ENCODE measurements around the gene KRT86.

The KRT86 gene

DNA sequence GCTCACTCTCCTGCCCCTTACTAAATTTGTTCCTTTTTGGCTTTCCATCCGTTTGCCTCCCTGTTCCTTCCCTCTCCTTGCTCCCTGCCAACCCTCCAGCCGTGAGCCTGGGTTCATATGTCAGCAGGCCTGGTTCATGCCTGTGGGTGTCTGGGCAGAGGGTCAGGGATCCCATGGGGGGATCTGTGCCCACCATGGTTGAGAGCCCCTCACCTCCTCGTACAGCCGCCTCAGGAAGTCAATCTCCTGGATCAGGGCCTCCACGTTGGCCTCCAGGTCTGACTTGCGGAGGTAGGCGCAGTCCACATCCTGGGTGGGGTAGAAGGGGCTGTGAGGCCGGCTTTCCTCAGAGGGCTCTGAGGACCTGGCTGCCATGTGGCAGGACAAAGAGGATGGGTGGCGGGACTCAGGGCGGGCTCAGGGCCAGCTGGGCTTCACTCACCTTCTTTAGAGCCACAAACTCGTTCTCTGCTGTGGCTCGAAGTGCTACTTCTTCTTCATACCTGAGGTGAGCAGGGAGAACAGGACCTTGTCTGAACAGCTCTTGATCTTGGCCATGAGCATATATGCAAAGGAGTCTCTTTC is 43.1 kb downstream of the KRT86 start:
- no peak for DNase-seq

DNA sequence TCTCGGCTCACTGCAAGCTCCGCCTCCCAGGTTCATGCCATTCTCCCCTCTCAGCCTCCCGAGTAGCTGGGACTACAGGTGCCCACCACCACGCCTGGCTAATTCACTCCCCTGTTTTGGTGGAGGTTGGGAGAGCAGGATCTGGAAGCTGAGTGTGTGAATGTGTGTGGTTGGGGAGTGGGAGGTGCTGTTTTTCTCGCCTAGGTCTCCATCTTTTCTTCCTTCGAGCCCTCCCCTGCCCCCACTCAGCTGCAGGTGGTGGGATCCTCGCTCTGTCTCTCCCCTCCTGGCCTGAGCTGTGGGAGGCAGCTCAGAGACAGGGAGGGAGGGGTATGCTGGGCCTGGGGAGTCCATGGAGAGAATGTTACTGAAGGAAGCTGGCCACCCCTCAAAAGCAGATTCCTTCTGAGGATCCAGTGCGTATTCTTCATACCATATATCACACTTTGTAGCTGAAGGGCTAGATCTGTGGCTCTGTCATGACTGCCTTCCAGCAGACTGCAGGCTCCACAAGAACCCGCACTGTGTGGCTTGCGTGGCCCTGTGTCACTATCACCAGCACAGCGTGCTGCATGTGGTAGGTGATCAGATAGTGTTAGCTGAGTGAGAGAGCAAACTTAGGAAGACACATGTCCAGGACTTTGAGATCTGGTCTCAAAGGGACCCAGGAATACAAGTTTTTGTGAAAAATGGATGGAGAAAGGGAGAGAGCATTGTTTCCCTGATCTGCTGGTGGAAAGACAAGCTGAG is 44.0 kb downstream of the KRT86 start:
- DNase-seq = no peak

DNA sequence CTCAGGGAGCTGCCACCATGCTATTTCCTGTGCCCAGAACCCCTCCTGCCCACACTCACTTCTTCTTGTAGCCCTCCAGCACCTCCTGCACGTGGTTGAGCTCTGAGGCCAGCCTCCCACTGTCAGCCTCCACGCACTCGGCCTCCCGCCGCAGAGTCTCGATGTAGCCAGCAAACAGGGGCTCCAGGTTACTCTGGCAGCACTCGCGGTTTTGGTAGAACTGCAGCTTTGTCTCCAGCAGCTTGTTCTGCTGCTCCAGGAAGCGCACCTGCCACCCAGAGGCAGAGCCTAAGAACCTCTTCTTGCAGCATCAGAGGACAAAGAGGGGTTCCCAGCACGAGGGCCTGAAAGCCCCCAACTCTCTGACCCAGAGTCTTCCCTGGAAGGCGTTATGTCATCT is 44.7 kb downstream of the KRT86 start:
- DNase-seq = no peak

DNA sequence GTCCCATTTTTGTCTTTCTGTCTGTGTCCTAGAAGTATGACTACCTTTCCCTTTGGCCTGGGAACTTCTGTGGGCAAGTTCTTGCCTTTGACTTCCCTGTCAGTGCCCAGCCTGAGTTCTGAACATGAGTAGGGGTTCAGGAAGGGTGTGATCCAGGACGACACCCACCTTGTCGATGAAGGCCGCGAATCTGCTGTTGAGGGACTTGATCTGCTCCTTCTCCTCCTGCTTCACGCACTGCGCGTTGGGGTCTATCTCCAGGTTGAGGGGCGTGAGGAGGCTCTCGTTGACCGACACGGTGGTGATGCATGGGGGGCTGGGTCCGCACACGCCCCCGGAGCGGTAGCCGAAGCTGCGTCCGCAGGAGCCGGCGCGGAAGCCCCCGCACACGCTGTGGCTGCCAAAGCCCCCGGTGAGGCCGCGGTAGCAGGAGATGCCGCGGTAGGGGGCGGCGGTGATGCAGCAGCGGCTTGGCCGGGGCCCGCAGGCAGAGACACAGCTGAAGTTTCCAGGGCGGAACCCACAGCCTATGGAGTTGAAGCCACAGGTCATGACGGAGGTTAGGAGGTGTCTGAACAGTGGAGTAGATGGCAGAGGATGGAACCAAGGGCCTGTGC is 46.4 kb downstream of the KRT86 start, which contains the start of gene KRT83:
Gene KRT83 (minus strand): TSS at position 615 of the 617 bp plus-strand sequence. CDS start 63 bp downstream, at position 552.
- no peak for DNase-seq

DNA sequence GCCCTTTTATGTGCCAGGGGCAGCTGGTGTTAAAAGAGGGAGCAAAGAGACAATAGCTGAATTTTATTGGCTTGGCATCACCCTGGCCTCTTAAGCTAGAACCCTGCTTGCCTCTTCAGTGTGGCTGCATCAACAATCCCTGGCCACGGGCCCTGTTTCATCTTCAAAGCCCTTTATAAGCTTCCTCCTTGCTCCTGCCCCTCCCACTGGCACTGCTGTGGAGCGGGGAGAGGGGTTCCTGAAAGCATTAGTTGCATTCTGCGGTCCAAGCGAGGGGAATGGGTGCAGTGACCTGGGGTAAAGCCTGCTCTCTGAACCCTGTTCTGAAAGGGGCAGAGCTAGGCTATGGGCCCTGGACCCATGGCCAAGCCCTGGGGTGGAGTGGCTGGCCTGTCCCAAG is 47.0 kb downstream of the KRT86 start:
- DNase-seq = no peak

DNA sequence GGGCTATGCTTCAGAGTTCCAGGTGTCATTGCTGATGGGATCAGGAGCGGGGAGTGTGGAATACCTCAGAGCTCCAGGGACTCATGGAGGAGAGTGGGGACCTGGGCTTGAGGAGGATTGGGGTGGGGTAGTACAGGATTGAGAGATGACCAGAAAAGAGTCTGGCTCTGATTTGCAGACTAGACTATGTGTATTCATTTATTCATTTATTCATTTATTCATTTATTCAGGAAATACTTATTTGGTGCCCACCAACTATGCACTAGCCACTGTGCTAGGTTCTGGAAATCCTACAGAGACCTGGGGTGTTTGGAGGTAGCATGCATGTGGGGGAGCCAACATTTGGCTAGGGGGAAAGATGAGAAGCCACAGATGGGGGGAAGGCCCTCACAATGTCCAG is 47.6 kb downstream of the KRT86 start:
- DNase-seq = no peak

DNA sequence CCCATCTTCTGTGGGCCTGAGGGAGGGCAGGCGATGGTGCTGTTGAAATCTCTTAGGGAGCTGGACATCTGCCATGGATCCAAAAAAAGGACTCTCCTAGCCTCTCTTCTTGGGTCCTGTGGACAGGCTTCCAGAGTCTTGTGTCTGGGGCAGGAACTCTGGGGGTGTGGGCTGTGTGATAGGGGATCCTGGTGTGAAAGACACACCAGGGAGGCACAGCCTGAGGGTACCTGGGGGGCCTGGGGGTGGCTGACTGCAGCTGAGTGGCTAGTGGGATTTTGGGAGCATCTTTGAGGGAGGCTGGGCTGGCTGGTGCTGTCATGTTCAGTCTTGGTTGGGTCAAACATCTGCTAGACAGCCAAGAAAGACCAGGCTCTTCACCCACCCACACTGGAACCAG is 48.6 kb downstream of the KRT86 start:
- no peak for DNase-seq

DNA sequence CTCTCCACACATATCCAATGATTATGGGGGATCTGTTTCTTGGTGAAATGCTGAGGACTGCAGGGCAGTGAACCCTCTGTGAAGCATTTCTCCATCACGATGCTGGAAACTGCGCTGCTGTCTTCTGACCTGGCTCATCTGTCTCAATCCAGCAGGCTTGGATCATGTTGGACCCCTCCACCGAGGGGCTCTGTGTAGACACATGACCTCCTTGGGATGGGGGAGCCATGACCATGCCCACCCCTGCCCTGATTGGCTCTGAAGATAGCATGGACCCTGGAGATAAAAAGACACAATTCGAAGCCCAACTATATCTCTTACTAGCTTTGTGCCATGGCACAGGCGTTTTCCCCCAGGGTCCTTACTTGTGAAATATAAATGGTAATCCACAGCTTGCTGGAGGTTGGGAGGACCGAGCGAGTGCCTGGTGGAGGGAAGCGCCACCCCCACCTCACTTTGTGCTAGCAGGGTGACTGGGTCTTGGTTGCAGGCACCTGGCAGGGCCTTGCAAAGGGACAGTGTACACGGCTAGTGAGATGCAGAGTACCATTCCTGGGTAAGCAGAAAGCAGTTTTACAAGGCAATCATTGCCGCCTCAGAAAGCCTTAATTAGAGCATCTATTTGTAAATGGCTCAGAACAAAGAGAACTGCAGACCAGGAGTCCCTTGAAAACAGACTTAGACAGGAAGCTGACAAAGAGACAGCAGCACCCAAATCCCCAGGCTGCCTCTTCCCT is 49.1 kb downstream of the KRT86 start:
- DNase-seq = no peak

DNA sequence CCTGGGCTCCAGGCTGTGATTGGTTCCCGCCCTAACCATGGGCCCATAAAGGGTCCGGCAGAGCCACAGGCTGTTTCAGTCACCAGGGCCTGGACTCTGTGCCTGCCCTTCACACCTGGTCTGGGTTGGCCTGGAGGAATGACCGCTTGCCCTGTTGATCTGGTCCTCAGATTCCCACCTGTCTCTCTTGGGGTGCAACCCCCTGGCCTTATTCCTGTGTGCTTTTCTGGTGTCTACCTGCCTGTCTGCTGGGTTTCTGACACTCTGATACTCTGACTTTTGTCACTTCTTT is 49.7 kb downstream of the KRT86 start:
- DNase-seq = no peak

DNA sequence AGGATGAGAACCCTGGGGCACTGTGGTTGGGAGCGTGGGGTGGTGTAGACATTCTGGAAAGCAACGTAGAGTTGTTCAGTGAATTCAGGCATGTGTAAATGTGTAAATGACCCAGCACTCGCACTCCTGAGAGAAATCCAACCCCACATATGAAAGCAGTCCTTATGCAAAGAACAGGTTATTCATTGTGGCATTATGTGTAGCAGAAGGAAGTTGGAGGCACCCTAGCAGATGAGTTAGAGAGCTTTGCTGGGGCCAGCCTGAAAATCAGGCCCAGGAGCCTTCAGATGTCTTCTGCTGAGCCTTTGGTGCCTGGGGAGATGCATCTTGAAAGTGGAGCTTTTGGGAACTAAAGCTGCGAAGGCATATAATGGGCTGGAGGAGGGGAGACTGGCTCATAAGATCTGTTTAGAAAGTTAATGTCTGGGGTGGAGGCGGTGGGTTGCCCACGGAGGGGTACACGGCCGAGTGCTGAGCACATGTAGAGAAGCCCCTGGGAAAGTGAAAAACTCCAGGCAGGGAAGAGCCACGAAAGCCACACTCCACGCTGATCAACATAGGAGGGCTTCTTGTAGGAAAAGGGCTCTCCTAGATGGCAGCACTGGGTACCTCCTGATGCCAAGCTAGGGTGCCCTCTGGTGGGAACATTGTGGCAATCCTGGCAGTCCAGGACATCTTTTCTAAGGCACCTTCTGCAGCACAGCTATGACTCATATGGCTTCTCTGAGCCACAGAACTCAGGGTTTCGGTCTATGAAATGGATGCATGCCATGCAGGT is 52.8 kb downstream of the KRT86 start:
- peak; percentile 97 for DNase-seq

DNA sequence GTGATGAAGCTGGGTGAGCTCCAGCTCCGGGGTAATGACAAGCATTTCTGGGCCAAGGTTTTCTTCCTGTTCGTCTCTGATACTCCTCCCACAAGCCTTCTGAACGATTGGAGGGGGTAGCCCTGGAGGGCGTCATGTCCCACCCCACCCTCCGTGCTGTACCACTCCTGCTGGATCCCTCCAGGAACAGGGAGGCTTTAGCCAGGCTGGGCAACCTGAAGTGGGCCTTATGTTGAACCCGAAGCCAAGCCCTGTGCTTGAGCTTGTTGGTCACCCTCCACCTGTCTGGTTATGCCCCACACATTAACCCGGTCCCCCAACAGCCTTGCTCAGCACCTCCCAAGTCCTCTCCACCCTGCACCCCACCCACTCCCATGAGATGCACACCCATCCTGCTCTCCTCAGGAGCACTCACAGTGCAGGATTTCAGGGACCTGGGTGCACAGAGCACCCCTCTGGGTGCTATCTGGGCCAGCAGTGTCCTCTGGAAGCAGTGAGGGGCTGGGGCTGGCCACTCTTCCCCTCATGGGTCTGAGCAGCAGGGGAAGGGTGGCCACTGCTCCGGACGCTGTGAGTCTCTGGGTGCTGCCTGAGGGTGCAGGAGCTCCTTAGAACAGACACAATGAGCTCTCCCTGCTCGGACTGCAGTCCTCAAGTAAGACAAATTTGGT is 53.5 kb downstream of the KRT86 start:
- DNase-seq = no peak

DNA sequence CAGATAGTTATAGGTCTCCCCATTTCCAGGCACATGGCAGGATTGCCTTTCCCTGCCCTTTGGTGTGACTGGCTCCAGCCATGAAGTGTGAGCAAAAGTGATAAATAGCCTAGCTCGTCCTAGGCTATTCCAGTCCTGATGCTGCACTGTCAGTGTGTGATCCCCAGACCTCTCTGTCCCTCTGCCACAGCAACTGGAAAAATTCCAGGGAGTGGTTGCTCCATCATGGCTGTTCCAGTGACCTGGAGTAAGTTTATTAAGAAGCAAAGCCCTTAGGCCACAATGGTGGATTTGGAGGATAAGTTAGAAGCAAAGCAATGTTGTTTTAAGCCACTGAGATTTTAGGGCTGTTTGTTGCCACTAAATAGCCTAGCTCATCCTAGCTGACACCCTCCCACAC is 56.6 kb downstream of the KRT86 start:
- DNase-seq = no peak

DNA sequence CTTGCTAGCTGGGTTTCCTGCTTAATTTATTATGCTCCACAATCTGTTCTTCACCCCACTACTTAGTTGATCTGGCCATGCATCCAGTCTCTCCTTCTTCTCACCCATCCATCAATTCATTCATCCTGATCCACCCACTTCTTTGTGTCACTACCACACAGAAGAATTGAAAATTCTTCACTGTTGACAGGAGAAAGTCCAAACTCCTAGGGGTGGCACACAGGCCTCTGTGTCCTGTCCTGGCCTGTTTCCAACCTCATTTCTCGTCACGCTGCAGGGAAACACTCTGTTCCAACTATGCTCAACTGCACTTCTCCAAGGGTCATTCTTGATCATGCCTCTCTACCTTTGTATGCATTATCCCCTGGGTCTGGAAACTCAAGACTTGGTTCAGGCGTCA is 57.4 kb downstream of the KRT86 start:
- no peak for DNase-seq

DNA sequence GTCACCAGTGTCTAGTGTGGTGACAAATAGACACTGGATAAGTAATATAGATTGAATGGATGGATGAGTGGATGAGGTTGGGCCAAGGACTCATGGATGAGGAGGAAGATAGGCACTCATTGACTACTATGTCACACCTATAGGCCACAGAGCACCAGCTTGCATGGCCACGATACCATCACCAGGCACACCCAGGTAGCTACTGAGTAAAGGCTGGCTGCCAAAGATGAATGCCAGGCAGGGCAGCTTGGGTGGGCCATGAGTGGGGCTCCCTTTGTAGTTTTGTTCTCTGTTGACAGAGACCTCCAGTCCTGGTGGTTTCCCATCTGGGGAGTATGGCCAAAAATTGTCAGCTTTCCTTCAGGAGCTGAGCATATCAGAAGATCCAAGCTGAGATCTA is 57.9 kb downstream of the KRT86 start:
- DNase-seq = no peak

DNA sequence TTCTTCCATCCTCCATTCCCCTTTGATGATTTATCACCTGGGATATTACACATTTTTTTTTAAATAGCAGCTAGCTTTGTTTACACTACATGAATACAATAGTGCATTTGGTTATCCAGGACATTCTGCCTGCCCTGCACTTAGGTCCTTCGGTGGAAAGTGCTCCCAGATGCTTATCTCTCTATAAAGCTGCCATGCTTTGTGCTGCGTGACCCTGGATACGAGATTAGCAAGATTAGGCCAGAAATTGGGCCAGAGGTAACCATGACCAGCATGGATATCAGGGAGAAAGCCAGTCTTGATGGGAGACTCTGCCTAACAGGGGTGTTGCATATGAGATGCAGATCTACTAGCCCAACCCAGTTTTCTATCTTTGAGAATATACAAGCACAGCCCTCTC is 58.9 kb downstream of the KRT86 start:
- DNase-seq = no peak

DNA sequence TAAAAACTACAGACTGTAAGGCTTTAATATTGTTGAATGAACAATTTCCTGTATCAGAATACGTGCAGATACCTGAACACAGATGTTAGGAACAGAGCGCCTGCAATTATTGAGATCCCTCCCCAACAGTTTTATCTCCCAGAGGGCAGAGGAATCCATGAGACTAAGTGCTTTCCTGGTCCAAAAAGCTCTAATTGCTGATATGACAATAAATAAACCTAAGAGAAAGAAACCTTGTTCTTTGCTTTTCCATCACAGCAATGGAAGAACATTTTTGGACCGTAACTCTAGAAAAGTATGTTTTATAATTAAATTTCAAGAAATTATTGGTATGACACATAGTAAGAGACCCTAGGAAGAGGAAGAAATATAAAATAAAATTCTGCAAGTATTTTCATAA is 59.7 kb downstream of the KRT86 start:
- DNase-seq = no peak

DNA sequence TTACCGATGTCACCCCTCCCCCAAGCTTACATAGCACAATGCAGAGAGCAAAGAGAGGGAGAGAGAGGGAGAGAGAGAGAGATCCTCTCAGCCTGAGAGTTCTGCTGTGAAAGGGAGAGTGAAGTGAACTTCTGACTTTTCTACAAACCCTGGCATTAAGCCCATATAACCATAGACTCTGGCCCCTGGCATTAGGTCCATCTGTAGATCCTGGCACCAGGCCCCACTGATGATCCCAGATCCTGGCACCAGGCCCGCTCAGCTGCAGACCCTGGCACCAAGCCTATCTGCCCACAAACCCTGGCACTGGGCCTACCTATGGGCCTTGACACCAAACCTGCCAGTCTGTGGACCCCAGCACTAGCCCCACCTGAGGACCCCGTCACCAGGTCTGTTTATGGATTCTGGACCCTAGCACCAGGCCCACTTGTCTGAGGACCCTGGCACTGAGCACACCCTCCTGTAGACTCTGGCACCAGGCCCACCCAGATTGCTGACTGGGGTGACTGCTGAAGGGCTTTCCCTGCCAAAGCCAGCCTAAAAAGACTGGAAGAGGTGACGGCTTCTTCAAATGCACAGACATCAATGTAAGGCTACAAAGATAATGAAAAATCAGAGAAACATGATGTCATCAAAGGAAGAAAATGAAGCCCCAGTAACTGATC is 61.3 kb downstream of the KRT86 start:
- DNase-seq = no peak

DNA sequence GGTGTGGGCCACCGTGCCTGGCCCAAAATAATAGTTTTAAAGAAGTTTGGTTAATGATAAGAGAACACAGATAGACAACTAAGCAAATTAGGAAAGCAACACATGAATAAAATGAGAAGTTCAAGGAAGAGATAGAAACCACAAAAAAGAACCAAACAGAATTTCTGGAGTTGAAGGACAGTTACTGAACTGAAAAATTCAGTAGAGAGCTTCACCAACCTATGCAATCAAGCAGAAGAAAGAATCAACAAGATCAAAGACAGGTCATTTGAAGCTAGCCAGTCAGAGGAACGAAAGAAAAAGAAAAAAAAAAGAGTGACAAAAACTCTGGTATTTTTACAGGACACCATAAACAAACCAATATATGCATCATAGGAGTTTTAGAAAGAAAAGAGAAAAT is 62.2 kb downstream of the KRT86 start:
- DNase-seq = no peak

DNA sequence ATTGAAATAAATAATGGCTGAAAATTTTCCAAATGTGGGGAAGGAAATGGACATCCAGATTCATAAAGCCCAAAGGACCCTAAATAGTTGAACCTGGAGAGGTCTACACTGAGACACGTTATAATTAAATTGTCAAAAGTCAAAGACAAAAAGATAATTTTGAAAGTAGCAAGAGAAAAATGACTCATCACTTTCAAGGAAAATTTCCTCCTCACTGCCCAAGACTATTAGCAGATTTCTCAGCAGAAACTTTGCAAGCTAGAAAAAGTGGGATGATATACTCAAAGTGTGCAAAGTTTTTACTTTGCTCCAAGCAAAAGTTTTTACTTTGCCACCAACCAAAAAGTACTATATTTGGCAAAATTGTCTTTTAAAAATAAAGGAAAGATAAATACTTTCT is 62.6 kb downstream of the KRT86 start:
- DNase-seq = no peak

DNA sequence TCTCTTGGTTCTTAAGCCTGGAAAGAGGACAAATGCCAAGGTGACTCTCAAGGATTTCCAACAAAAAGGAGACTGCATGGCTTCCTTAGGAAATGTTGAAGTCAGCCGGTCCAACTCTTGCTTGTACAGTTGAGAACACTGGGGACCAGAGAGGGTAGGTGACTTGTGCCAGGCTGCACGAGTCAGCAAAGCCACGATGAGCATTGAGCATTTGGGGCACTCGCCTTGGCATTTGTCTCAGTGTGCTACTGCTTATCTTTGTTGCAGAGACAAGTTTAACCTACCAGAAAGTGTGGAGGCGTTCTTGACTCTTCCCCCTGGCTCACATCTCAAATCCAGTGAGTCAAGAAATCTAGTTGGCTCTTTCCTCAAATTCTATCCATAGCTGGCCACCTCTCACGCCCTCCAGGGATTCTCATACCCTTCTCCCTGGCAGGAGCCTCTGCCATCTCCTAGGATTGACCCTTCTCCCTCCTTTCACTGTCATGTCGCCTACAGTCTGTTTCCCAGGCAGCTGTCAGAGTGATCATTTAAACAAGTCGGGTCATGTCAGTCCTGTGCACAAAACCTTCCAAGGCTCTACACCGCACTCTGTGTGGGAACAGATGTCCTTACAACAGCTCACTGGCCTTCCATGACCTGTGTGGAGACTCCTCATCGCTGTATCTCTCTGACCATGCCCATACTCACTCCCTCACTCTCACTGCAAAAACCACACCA is 64.0 kb downstream of the KRT86 start:
- DNase-seq = no peak

DNA sequence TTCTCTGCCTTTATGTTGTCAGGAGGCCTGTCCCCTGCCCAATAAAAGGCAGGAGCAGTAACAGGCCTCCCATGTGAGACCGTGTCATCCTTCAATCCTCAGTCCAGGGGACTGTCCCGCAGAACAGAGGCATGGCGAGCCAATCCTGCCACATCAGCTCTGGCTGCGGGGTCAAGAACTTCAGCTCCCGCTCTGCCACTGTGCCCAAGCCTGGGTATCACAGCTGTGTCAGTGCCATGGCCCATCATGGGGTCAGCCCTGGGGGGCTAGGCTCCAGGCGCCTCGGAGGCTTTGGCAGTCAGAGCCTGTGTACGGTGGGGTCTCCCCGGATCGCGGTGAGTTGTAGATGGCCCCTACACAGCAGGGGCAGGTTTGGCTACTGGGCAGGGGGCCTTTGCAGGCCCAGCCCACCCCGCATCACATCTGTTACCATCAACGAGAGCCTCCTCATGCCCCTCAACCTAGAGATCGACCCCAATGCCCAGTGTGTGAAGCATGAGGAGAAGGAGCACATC is 66.7 kb downstream of the KRT86 start:
- DNase-seq = no peak

All from 8988T (cell line).